NCI-H446 (cell line): Measurements from ENCODE around the gene FHOD1.

Source experiments
- DNase-seq, 2 experiments: peaks; one replicate each; lab custom pipeline; 2025; lab: John Stamatoyannopoulos, UW

FHOD1 gene

GRCh38 chr16:67207249-67208091, 39.8 kb downstream of the FHOD1 start:
- no peak for DNase-seq

GRCh38 chr16:67206838-67207248, 40.4 kb downstream of the FHOD1 start:
- no peak for DNase-seq

GRCh38 chr16:67206129-67206837, 41.0 kb downstream of the FHOD1 start:
- DNase-seq: no peak

- DNase-seq: no peak
Measured at GRCh38 chr16:67204076-67204475, 43.2 kb downstream of the FHOD1 start.

GRCh38 chr16:67202956-67203493, 44.3 kb downstream of the FHOD1 start:
- no peak for DNase-seq

GRCh38 chr16:67202426-67202825, 44.9 kb downstream of the FHOD1 start:
- no peak for DNase-seq

- no peak for DNase-seq
Measured at GRCh38 chr16:67201411-67202345, 45.6 kb downstream of the FHOD1 start.

- no peak for DNase-seq
Measured at GRCh38 chr16:67200491-67200890, 46.8 kb downstream of the FHOD1 start.

- no peak for DNase-seq
Measured at GRCh38 chr16:67199808-67200198, 47.5 kb downstream of the FHOD1 start.

- no peak for DNase-seq
Measured at GRCh38 chr16:67199011-67199807, 48.1 kb downstream of the FHOD1 start, which contains the start of gene ELMO3. Gene ELMO3 (plus strand): TSS chr16:67199131. CDS start chr16:67199327, 196 bp downstream.

- DNase-seq: no peak
Measured at GRCh38 chr16:67198238-67198734, 49.0 kb downstream of the FHOD1 start.

- no peak for DNase-seq
Measured at GRCh38 chr16:67197704-67198103, 49.6 kb downstream of the FHOD1 start.

- no peak for DNase-seq
Measured at GRCh38 chr16:67196881-67197280, 50.4 kb downstream of the FHOD1 start.

- DNase-seq: no peak
Measured at GRCh38 chr16:67195676-67196075, 51.6 kb downstream of the FHOD1 start.

- no peak for DNase-seq
Measured at GRCh38 chr16:67194260-67194659, 53.0 kb downstream of the FHOD1 start.

- DNase-seq: no peak
Measured at GRCh38 chr16:67193536-67193935, 53.7 kb downstream of the FHOD1 start.

- no peak for DNase-seq
Measured at GRCh38 chr16:67192781-67193361, 54.4 kb downstream of the FHOD1 start.

- peak; percentile 29 to 86 for DNase-seq
Measured at GRCh38 chr16:67191995-67192681, 55.1 kb downstream of the FHOD1 start, which contains the start of gene E2F4. Gene E2F4 (plus strand): TSS chr16:67192155. CDS start chr16:67192228, 73 bp downstream.

- DNase-seq: no peak
Measured at GRCh38 chr16:67191411-67191994, 55.8 kb downstream of the FHOD1 start.
